ENCODE data around the gene CST7. TPM values are rescaled to one million over a fixed set of nuclear protein-coding genes. Genes with fewer than 3 reads are reported as not detected.
"Not testable (repeated sequence)": the region's sequence is repeated elsewhere in the genome, so short reads cannot be mapped to it uniquely, and the experiment has no call there.

The CST7 gene, protein sequence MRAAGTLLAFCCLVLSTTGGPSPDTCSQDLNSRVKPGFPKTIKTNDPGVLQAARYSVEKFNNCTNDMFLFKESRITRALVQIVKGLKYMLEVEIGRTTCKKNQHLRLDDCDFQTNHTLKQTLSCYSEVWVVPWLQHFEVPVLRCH
- total RNA-seq (2014; rRNA removed; shearing (Covaris generic)): 4.2 and 6.8 TPM in 2 replicates

GRCh38 chr20:24948939-24949679, at the start of gene CST7:
Gene CST7 (plus strand): TSS chr20:24949269. CDS start chr20:24949506, 237 bp downstream.
- peak; percentile 90 for DNase-seq (ENCODE audit: low read depth)

DNA sequence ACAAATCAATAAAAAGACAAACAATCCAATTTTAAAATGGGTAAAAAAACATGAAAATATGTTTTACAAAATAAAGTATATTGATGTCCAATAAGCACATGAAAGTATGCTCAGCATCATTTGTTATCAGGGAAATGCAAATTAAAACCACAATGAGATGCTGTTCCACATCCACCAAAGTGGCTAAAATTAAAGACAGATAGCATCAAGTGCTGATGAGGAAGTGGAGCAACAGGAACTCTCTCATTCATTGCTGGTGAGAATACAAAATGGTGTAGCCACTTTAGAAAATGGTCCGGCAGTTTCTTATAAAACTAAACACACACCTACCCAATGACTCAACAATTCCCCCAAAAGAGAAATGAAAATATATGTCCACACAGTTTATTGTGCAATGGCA, 42.3 kb upstream of the CST7 start:
- no peak for DNase-seq (ENCODE audit: low read depth)

DNA sequence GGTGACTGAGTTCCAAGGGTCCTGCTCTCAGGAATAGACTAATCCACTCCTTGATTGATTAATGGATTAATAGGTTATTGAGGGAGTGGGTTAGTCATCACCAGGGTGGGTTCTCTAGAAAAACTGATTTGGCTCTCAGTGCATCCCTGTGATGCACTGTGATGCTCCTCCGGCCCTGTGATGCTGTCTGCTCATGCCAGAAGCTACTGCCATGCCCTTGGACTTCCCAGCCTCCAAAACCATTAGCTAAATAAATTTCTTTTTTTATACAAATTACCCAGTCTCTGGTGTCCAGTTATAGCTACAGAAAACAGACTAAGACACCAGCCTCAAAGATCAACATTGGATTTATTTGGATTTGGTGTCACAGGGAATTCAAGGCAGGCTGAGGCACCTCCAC, 40.4 kb upstream of the CST7 start:
- DNase-seq (ENCODE audit: low read depth): no peak

GRCh38 chr20:24909086-24909780, 39.8 kb upstream of the CST7 start:
- no peak for DNase-seq (ENCODE audit: low read depth)

DNA sequence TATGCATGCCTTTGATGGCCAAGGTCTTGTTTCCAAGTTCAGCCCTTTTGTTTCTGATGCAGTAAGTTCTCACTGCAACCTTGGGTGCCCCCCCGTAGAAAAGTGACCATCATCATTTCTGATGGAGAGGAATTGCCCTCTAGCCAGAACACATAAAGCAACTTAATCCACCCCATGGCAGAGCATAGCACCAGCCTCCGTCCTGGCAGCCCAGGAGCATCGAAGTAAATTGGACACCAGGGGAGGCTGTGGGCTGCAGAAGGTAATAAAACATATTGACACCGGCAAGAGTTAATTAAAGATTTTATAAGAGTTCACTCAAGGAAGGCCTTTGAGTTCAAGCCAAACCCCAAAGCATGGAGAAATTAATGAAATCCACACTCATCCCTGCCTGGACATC, 39.2 kb upstream of the CST7 start:
- DNase-seq (ENCODE audit: low read depth): no peak

- DNase-seq (ENCODE audit: low read depth): no peak
These were observed 38.6 kb upstream of the CST7 start for GRCh38 chr20:24910461-24910860.

DNA sequence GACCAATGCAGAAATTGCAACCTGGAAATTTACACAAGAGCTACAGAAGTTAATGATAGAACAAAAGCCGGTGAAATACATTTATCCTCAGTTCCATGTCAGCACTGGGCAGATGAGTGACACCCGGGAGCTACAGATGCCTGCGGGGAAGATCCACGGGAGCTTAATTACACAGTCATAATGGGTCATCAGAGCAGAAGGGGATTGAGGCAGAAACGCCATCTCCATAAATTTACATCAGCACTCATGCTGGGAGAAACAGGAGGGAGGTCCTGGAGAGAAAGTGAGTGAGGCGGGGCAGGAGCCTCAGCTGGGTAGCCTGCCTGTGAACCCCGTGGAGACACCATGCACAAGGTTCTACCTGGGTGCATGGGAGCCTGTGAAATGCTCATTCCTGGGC, 37.6 kb upstream of the CST7 start:
- DNase-seq (ENCODE audit: low read depth): no peak

DNA sequence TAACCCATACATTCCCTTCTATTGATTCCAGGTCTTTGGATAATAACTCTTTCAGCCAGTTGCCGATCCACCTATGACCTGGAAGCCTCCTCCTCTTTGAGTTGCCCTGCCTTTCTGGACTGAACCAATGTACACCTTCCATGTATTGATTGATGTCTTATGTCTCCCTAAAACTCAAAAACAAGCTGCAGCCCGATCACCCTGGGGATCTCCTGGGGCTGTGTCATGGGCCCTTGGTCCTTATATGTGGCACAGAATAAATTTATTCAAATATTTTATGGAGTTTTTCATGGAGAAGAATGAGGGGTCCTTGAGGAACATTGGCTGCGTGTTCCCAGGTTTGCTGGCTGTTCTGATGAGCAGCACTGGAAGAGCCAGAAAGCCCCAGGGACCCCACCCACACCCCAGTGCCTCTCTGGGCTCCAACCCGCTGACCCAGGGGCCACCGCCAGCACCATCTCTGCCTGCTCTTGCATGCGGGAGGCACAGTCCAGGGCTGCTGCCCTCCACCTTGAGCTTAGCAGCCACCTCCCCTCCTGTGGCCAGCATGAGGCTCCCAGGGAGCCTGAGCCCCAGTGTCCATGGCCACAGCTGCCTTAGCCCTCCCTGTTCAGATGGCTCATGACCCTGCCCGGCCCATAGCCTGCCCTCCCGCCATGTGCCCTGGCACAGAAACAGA, 36.5 kb upstream of the CST7 start:
- no peak for DNase-seq (ENCODE audit: low read depth)

DNA sequence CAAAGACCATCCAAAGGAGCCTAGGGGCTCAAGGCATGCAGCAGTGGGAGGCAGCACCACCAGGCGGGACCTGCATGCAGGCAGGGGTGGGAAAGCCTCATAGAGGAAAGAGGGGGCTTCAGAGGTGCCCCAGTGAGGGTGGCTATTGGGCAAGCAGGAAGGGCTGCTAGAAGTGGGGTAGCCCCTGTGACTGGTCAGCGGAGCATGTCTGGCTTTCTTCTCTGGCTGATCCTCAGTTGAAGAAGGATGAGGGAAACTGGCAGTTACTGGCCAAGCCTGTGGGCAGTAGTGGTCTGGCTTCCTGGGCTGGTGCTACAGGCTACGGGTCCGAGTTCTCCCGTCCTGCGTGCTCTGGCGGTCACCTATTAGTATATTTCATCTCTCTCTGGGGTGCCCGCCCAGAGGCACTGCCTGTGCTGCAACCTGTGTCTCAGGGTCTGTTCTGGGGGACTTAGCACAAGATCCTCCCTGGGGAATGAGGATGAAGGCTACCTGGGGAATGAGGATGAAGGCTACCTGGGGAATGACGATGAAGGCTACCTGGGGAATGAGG, 35.9 kb upstream of the CST7 start:
- DNase-seq (ENCODE audit: low read depth): no peak

GRCh38 chr20:24914388-24915241, 34.5 kb upstream of the CST7 start:
- DNase-seq (ENCODE audit: low read depth): no peak

- DNase-seq (ENCODE audit: low read depth): no peak
These were observed 33.6 kb upstream of the CST7 start for GRCh38 chr20:24915440-24915839.

- DNase-seq (ENCODE audit: low read depth): no peak
These were observed 33.2 kb upstream of the CST7 start for GRCh38 chr20:24915892-24916291.

- no peak for DNase-seq (ENCODE audit: low read depth)
These were observed 32.7 kb upstream of the CST7 start for GRCh38 chr20:24916412-24916811.

- no peak for DNase-seq (ENCODE audit: low read depth)
These were observed 32.0 kb upstream of the CST7 start for GRCh38 chr20:24917056-24917455.

DNA sequence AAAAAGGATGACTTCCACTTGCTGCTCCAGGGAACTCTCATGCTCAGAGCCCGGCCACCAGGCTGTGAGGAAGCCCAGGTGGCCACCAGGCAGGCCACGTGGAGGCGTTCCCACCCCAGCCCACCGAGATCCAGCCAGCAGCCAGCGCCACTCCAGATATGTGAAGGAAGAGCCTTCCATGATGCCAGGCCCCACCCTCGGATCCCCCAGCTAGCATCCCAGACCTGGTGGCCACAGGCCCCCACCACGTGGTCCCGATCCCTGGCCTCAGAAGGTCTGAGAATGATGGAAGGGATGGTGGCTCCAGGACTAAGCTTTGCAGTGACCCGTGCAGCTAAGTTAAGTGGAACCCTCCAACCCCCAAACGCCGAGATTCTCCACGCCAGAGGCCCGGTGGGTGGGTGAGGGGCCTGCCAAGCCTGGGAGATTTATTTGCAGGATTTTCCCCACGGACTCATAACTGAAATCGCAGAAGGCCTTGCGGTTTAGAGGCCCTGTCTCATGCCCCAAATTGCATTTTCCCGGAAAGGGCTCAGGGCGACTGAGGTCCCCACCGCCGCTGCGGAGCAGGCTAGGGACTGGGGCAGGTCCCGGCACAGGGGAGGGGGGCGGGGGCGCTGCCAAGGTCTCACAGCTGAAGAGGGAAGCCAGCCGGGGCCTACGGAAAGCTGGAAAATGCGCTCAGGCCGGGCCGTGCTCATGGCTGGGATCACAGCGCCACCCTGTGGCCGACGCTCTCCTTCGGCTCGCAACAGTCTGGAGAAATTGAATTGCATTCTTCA, 31.1 kb upstream of the CST7 start:
- DNase-seq (ENCODE audit: low read depth): peak; percentile 60

GRCh38 chr20:24918579-24919566, 30.2 kb upstream of the CST7 start:
- DNase-seq (ENCODE audit: low read depth): no peak

DNA sequence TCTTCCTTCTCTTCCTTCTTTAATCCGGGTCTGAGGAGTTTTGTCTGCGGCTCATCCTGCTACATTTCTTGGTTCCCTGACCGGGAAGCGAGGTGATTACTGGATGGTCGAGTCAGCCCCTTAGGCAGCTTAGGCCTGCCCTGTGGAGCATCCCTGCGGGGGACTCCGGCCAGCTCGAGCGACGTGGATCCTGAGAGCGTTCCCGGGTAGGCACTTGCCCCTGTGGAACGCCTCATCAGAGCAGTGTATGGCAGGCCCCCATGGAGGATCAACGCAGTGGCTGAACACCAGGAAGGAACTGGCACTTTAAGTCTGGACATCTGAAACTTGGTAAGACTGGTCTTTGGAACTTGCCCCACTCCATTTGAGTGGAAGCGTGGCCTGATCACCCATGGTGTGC, 29.4 kb upstream of the CST7 start:
- not testable (repeated sequence) for DNase-seq (ENCODE audit: low read depth)

DNA sequence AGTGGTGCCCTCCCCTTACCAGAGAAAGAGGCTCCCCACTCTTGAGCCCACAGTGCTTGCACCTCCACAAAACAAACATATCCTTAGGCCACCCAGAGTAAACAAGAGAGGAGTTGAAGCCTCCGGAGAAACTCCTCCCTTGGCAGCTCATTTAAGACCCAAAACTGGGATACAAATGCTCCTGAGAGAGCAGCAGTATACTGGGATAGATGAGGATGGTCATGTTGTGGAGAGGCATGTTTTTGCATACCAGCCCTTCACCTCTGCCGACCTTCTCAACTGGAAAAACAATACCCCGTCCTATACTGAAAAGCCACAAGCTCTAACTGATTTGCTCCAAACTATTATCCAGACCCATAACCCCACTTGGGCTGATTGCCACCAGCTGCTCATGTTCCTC, 28.4 kb upstream of the CST7 start:
- not testable (repeated sequence) for DNase-seq (ENCODE audit: low read depth)

GRCh38 chr20:24929259-24929658, 19.8 kb upstream of the CST7 start:
- not testable (repeated sequence) for DNase-seq (ENCODE audit: low read depth)

Measured in M059J (cell line).